ENCODE data around the gene PPIL1.
"Not testable (repeated sequence)": the region's sequence is repeated elsewhere in the genome, so short reads cannot be mapped to it uniquely, and the experiment has no call there.

Gene PPIL1

DNA sequence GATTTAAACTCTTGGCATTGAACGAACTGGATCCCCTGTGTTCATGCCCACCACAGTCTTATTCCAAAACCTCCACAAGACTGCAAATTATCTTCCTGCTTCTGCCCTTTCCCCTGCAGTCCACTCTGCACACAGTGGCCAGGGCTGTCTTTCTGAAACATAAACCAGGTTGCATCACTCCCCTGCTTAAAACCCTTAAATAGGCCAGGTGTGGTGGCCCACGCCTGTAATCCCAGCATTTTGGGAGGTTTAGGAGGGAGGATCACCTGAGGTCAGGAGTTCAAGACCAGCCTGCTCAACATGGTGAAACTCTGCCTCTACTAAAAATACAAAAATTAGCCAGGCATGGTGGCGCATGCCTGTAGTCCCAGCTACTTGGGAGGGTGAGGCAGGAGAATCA is 61.6 kb downstream of the PPIL1 start:
- not testable (repeated sequence) for DNase-seq

DNA sequence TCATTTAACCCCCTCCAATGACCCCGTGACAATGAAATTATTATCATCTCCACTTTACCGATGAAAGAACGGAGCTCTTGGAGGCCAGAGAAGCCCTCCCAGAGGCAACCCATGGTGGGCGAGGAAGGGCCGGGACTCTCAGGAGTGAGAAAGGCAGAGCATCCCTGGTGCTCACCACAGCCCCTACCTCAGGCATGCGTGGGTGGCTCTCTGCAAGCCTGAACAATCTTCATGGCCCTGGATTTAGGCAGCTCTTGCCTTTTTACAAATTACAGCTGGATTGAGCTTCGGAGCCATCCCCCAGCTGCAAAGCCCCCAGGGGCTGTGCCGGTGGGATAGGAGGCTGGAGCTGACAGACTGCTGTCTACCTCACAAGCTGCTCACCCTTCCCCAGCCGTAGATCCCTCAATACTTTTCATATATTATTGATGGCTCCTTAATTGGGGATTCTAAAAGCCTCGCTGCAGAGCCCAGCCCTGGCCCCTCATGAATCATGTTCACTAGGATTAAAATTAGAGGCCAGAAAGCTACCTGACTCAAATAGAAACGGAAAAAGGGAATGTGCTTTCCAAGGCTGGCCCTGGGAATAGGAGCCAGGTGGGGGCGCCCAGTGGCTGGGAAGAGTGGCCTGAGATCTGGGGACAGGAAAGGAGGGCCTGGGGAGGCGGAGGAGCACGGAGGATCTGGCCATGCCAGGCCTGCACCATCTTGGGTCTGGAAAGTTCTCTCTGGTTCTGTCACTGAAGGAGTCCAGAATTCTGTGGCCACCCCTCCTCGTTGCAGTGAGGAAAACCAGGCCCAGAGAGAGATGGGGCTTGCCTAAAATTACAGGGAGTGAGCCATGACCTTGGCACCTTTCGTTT is 64.4 kb downstream of the PPIL1 start:
- no peak for DNase-seq

DNA sequence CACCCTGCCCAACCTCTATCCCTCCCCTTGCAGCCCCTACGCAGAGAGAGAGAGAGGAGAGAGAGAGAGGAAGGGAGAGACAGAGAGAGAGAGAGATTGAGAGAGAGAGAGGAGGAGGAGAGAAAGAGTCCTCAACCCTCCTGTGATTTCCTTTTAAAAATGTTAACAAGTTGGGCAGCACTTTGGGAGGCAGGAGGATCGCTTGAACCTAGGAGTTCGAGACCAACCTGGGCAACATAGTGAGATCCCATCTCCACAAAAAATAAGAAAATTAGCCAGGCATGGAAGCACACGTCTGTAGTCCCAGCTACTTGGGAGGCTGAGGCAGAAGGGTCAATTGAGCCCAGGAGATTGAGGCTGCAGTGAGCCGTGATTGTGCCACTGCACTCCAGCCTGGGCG is 65.4 kb downstream of the PPIL1 start:
- no peak for DNase-seq

DNA sequence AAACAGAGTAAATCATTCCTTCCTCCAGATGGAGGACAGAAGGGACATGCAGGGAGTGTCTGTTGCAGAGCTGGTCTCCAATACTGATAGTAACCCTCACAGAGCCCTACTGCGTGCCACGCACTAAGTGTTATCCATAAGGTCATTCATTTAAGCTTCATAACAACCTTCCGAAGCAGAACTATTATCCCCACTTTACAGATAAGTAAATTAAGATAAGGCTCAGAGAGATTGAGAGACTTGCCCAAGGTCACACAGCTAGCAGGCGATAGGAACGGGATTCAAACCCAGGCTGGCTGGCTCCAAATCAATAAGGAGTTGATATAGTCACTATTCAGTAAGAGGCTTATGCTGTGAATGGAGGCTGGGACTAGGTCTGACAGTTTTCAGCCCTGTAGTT is 66.0 kb downstream of the PPIL1 start:
- DNase-seq = no peak

DNA sequence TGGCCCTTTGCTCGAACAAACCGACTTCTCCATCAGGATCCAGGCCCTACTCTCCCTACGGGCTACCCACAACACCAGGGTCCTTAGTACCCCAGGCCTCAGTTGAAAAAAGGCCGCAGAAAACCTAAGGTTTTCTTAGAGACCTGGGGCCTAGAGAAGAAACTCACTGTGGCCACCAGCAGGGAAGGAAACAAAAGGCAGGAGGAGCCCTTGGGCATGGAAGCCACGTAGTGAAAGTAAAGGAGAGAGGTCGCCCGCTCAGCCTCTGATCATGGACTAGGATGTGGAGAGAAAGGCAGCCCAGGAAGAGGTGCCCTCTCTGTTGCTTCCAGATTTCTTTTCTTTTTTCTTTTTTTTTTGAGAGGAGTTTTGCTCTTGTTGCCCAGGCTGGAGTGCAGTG is 66.9 kb downstream of the PPIL1 start:
- no peak for DNase-seq

DNA sequence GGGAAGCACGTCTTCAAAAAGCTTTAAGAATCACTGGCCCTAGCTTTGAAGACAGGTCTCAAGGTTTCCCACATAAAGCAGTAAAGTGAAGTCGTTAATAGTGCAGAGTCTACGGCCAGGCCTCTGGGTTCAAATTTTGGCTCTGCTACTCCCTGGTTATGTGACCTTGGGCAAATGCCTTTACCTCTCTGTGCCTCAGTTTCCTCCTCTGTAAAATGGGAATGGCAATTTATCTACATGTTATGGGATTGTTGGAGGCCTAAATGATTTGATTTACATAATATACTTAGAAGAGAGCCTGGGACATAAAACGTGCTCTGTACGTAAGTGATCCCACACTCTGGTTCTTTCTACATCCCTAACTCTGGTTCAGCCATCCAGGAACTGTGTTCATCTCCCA is 67.5 kb downstream of the PPIL1 start:
- no peak for DNase-seq

DNA sequence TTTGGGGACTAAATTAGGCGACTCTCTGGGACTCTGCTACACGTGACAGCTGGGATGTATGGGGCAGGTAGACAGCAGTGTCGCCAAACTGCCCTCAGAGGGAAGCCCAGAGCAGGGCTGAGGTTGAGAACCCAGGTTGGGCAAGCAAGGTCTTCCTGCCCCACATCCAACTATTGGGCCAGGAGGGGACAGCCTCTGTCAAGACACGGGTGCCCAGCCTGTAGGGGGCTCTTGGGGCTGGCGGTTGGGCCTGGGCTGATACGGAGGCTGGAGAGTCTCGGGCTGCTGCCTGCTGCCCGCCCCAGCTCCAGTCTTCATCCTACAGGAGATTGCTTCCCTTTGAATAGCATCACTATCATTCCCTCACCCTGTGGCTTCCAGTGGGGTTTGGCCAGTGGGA is 68.7 kb downstream of the PPIL1 start:
- no peak for DNase-seq

DNA sequence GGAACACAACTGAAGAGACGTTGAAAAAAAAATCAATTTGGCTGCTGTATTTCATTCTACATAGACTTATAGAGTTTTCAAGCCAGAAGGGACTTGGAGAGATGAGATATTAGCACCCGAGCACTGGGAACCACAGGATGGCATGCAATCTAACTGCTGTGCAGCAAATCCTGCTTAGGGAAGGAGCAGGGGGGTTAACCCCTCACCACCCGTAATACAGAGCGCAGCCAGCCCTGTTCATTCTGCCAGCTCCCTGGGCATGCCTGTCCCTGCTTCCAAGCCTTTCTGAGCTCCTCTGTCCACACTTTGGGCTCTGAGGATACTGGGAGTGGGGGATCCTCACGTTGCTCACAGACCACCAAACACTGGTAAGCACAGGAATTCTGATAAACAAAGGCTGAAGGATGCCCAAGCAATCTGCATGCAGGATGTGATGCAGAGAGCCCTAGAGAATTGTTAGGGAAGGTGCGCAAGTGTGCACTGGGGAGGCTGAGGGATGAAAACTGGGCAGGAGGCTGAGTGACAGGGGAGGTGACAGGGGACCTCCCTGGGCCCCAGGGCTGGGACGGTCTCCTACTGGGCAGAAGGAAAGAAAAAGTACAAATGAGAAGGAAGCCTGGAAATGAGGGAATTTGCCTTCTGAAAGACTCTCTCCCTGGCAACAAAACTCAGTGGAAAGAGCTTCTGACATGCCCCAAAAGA is 69.4 kb downstream of the PPIL1 start:
- DNase-seq = no peak
